H1 (cell line): ENCODE results near the gene HDAC7. TPM values are rescaled to one million over a fixed set of nuclear protein-coding genes. Genes with fewer than 3 reads are reported as not detected.

ENCODE experiments used
- CTCF ChIA-PET: fragments of 300-600 bp; sonication (Branson Sonifier 250); formaldehyde crosslinking; loops from one replicate; lab custom pipeline; 2021; ENCODE audit not compliant: partially characterized antibody; lab: Charles Lee
- POLR2A ChIA-PET: fragments of 300-600 bp; sonication (Branson Sonifier 250); formaldehyde crosslinking; loops from one replicate; lab custom pipeline; 2021; ENCODE audit warnings: inconsistent platforms; ENCODE audit not compliant: partially characterized antibody; lab: Charles Lee
- DNase-seq, 2 experiments: peaks; one replicate each; pipeline versions ENCODE4 v3.0.0 to v3.0.0-alpha.2; 2010 to 2022; ENCODE audit warnings: low spot score in 2 of 2, low read depth in 1 of 2, mixed read lengths in 1 of 2
- FAIRE-seq: peaks from 2 replicates; lab custom pipeline; 2011; peaks lifted over from hg19 to GRCh38; lab: Jason Lieb, UNC
- H2AFZ ChIP-seq: 2 replicates; pipeline ENCODE4 v1.8.1; 2012; ENCODE audit warnings: low read length, inconsistent platforms
- H2AK5ac ChIP-seq: 2 replicates; pipeline ENCODE4 v1.6.1; 2013; ENCODE audit warnings: low read depth, low read length
- H2BK120ac ChIP-seq: replicated peaks from 2 replicates; pipeline ENCODE3; 2013; ENCODE audit warnings: low read depth, low read length, inconsistent platforms
- H2BK12ac ChIP-seq: 2 replicates; pipeline ENCODE4 v1.6.1; 2013; ENCODE audit warnings: low read depth, low read length
- H2BK15ac ChIP-seq: 2 replicates; pipeline ENCODE4 v1.6.1; 2013; ENCODE audit warnings: low read length
- H2BK20ac ChIP-seq: 2 replicates; pipeline ENCODE4 v1.6.1; 2013; ENCODE audit warnings: low read length
- H2BK5ac ChIP-seq: 2 replicates; pipeline ENCODE4 v1.6.1; 2013; ENCODE audit warnings: low read depth, low read length
- H3K14ac ChIP-seq: 2 replicates; pipeline ENCODE4 v1.6.1; 2013; ENCODE audit warnings: inconsistent platforms; ENCODE audit not compliant: insufficient read length
- H3K18ac ChIP-seq: 2 replicates; pipeline ENCODE4 v1.6.1; 2013; ENCODE audit warnings: low read length; ENCODE audit errors: extremely low read depth
- H3K23ac ChIP-seq: 2 replicates; pipeline ENCODE4 v1.6.1; 2013; ENCODE audit warnings: inconsistent platforms; ENCODE audit not compliant: insufficient read length
- H3K23me2 ChIP-seq: 2 replicates; pipeline ENCODE4 v1.6.1; 2013; ENCODE audit warnings: low read depth, low read length
- H3K27ac ChIP-seq: 2 replicates; pipeline ENCODE4 v1.6.1; 2011; ENCODE audit warnings: low read depth, low read length, inconsistent platforms
- H3K27me3 ChIP-seq, 4 experiments: replicated peaks in 1 of 4; 1 replicate in 1 of 4; 2 replicates in 3 of 4; pipeline versions ENCODE4 v1.6.1 to v1.8.1; 2011 to 2013; ENCODE audit warnings: low read length in 3 of 4, mild to moderate bottlenecking in 3 of 4, inconsistent platforms in 2 of 4, mixed read lengths in 2 of 4, moderate library complexity in 1 of 4; ENCODE audit not compliant: control insufficient read depth in 3 of 4, insufficient read depth in 3 of 4; ENCODE audit errors: extremely low read depth in 1 of 4
- H3K36me3 ChIP-seq, 4 experiments: 2 replicates each; pipeline versions ENCODE4 v1.6.1 to v1.8.1; 2011 to 2013; ENCODE audit warnings: mild to moderate bottlenecking in 4 of 4, low read length in 3 of 4, moderate library complexity in 2 of 4, control low read depth in 1 of 4, inconsistent platforms in 1 of 4; ENCODE audit not compliant: insufficient read depth in 4 of 4, control insufficient read depth in 2 of 4
- H3K4ac ChIP-seq: replicated peaks from 2 replicates; pipeline ENCODE3; 2013; ENCODE audit warnings: low read length, low read depth, mixed read lengths, inconsistent platforms; ENCODE audit not compliant: insufficient read length
- H3K4me1 ChIP-seq, 4 experiments: replicated peaks in 1 of 4; 1 replicate in 1 of 4; 2 replicates in 3 of 4; pipeline versions ENCODE4 v1.6.1 to v1.8.1; 2011 to 2013; ENCODE audit warnings: low read length in 3 of 4, inconsistent platforms in 2 of 4, mixed read lengths in 1 of 4; ENCODE audit not compliant: insufficient read depth in 4 of 4, control insufficient read depth in 3 of 4
- H3K4me2 ChIP-seq, 2 experiments: 2 replicates each; pipeline versions ENCODE4 v1.6.1 to v1.8.1; 2011 to 2013; ENCODE audit warnings: low read depth in 2 of 2, low read length in 2 of 2, control low read depth in 1 of 2, inconsistent platforms in 1 of 2, mild to moderate bottlenecking in 1 of 2; ENCODE audit not compliant: insufficient read depth in 1 of 2
- H3K4me3 ChIP-seq, 4 experiments: fragments of 200-600, 300-600 bp in 1 of 4; sonication (generic), shearing (Covaris generic), sonication (Bioruptor Twin) in 1 of 4; 2 replicates each; pipeline versions ENCODE4 v1.5.1 to v1.8.1; 2011 to 2016; ENCODE audit warnings: low read length in 4 of 4, low read depth in 3 of 4, control low read depth in 2 of 4, inconsistent platforms in 2 of 4, mild to moderate bottlenecking in 2 of 4, mixed read lengths in 1 of 4, moderate library complexity in 1 of 4; ENCODE audit not compliant: insufficient read depth in 2 of 4; ENCODE audit errors: extremely low read depth in 1 of 4
- H3K56ac ChIP-seq: replicated peaks from 2 replicates; pipeline ENCODE3; 2013; ENCODE audit warnings: low read depth, mild to moderate bottlenecking, mixed read lengths, low read length, inconsistent platforms; ENCODE audit not compliant: insufficient read length
- H3K79me1 ChIP-seq: 2 replicates; pipeline ENCODE4 v1.6.1; 2013; ENCODE audit warnings: low read depth, low read length, control low read depth
- H3K79me2 ChIP-seq, 2 experiments: 2 replicates each; pipeline versions ENCODE4 v1.6.1 to v1.8.1; 2012 to 2013; ENCODE audit warnings: low read length in 2 of 2, mild to moderate bottlenecking in 2 of 2, inconsistent platforms in 1 of 2; ENCODE audit not compliant: insufficient read depth in 2 of 2, control insufficient read depth in 1 of 2
- H3K9ac ChIP-seq, 4 experiments: replicated peaks in 1 of 4; 1 replicate in 1 of 4; 2 replicates in 3 of 4; pipeline versions ENCODE4 v1.6.1 to v1.8.1; 2011 to 2013; ENCODE audit warnings: low read depth in 3 of 4, low read length in 3 of 4, control low read depth in 2 of 4, mild to moderate bottlenecking in 2 of 4, moderate library complexity in 2 of 4, inconsistent platforms in 1 of 4; ENCODE audit errors: extremely low read depth in 1 of 4
- H3K9me3 ChIP-seq, 2 experiments: 2 replicates each; pipeline versions ENCODE4 v1.6.1 to v1.8.1; 2012 to 2013; ENCODE audit warnings: mild to moderate bottlenecking in 2 of 2, moderate library complexity in 2 of 2, control low read depth in 1 of 2, inconsistent platforms in 1 of 2, low read depth in 1 of 2, low read length in 1 of 2, mixed read lengths in 1 of 2; ENCODE audit not compliant: insufficient read depth in 2 of 2
- H4K20me1 ChIP-seq, 2 experiments: replicated peaks in 1 of 2; 2 replicates each; pipeline versions ENCODE3 to v1.8.1; 2011 to 2013; ENCODE audit warnings: inconsistent platforms in 2 of 2, low read length in 2 of 2, mild to moderate bottlenecking in 1 of 2; ENCODE audit not compliant: insufficient read depth in 2 of 2, control insufficient read depth in 1 of 2
- H4K5ac ChIP-seq: 2 replicates; pipeline ENCODE4 v1.6.1; 2013; ENCODE audit warnings: low read length, low read depth, mixed read lengths, inconsistent platforms; ENCODE audit not compliant: insufficient read length
- H4K8ac ChIP-seq: 2 replicates; pipeline ENCODE4 v1.8.0; 2013; ENCODE audit warnings: mild to moderate bottlenecking, moderate library complexity, low read length, inconsistent platforms; ENCODE audit not compliant: insufficient read depth; ENCODE audit errors: extremely low read depth
- H4K91ac ChIP-seq: replicated peaks from 2 replicates; pipeline ENCODE3; 2013; ENCODE audit warnings: low read length, mixed read lengths, inconsistent platforms; ENCODE audit not compliant: insufficient read length
- ASH2L ChIP-seq: fragments of 200-600, 300-600 bp; sonication (generic); IDR thresholded peaks from one replicate; pipeline ENCODE4 v1.7.1; 2017; ENCODE audit warnings: low read length
- USF2 ChIP-seq: IDR thresholded peaks from 2 replicates; pipeline ENCODE4 v1.6.1; 2011; ENCODE audit warnings: low read length, improper control_type of control experiment
- WGBS, 2 experiments: shearing (Covaris generic) in 1 of 2; methylation state at CpG; one replicate each; pipeline versions ENCODE4 v1.1.6 to v1.1.7; 2013 to 2015; ENCODE audit warnings: low lambda C conversion rate in 2 of 2, mixed read lengths in 2 of 2, inconsistent platforms in 1 of 2, low coverage in 1 of 2, missing lambda C conversion rate in 1 of 2; ENCODE audit not compliant: insufficient replicate concordance in 2 of 2, insufficient coverage in 1 of 2, insufficient read length in 1 of 2; ENCODE audit errors: extremely low coverage in 1 of 2, missing lambda C conversion rate in 1 of 2; 5-methylcytosine and 5-hydroxymethylcytosine counted together
- polyA plus RNA-seq, 7 experiments: library from polyadenylated mRNA; depleted of rRNA in 3 of 7; stranded (reverse) in 5 of 7; unstranded in 2 of 7; fragments of >200 nt in 5 of 7; fragments of 200-250 nt in 2 of 7; gene quantifications; 1 replicate in 5 of 7; 2 replicates in 1 of 7; 4 replicates in 1 of 7; pipeline versions ENCODE4 v1.2.1 to v1.2.3, GENCODE V29; 2011 to 2013; ENCODE audit warnings: missing spikeins in 2 of 7, mixed read lengths in 2 of 7
- total RNA-seq: library from RNA; stranded (reverse); fragmentation: NEBNext Ultra II Directional; extraction: Animal tissue kit (Norgen Biotek cat#: 25700); gene quantifications from 2 replicates; pipeline ENCODE4 v1.2.1, GENCODE V29; 2021

HDAC7 gene
- total and polyA plus RNA-seq, 2 of the 8 experiments (the other 6 are each of a cell fraction or from before 2014, with no cell fraction given), result 25.5 to 84.9 TPM

- Histone ChIP-seq H3K23me2 (0 out of 2 replicates have a peak, but pooled peaks cover 1% of the 10 kb centered on the region), H3K27me3 (no peaks in the 10 kb centered on the region), H3K4ac (no peak overlapping the region), H3K9ac (no peak overlapping the region), H3K27ac (no peak overlapping the region), H4K8ac (no peak overlapping the region), H4K5ac (no peak overlapping the region), H3K4me3 (no peak overlapping the region), H2BK15ac (no peak overlapping the region), H3K79me2 (peaks cover 0 to 94% of the 10 kb centered on the region in 2 experiments; a peak in 2 of 4 replicates), H2BK5ac (no peak overlapping the region), H2BK12ac (no peak overlapping the region), H3K9me3 (no peaks in the 10 kb centered on the region), H3K4me1 (peaks cover 3 to 26% (median 17%) of the 10 kb centered on the region in 4 experiments), H3K23ac (no peak overlapping the region), H4K91ac (no peak overlapping the region), H3K36me3 (peaks cover 0 to 2% (median 0%) of the 10 kb centered on the region in 4 experiments; a peak in 1 of 8 replicates), H2AK5ac (no peak overlapping the region), H3K79me1 (peaks cover 13% of the 10 kb centered on the region; the same call in 1 of the 2 replicates), H2BK120ac (no peak overlapping the region), H3K56ac (no peak overlapping the region), H3K18ac (no peak overlapping the region), H3K14ac (no peak overlapping the region), H4K20me1 (peaks cover 12 to 19% of the 10 kb centered on the region in 2 experiments), H3K4me2 (no peak overlapping the region), H2AFZ (no peak overlapping the region), H2BK20ac (no peak overlapping the region)
- 100% methylated on average over 2 of the region's 2 CpGs; no CpG with 5 or more reads in 1 of the 2 experiments for WGBS, 2 experiments
- ChIA-PET CTCF (interaction anchor here (1.4 to 58.8 kb wide), 5 partner anchors 9 to 63 kb away, joined by 5 to 2001 read pairs (median 127); partner anchors contain the start of gene HDAC7), POLR2A (interaction anchor here (1.3 to 29.3 kb wide), 3 partner anchors 8 to 32 kb away, joined by 3 to 480 read pairs (median 11); no protein-coding TSS in a partner anchor)
- FAIRE-seq, result no peak
- no peak for DNase-seq
- TF ChIP-seq USF2, result no peak
- no peak for TF ChIP-seq ASH2L
Observed at GRCh38 chr12:47805417-47805816, 14.3 kb downstream of the HDAC7 start.
